Daoy (cell line): ENCODE results near the gene PRR30. TPM values are rescaled to one million over a fixed set of nuclear protein-coding genes. Genes with fewer than 3 reads are reported as not detected.
"Not testable (repeated sequence)": the region's sequence is repeated elsewhere in the genome, so short reads cannot be mapped to it uniquely, and the experiment has no call there.

ENCODE experiments used
- DNase-seq: peaks from one replicate; pipeline ENCODE4 v3.0.0-alpha.2; 2015; ENCODE audit warnings: low read depth
- total RNA-seq: library from RNA; depleted of rRNA; stranded (reverse); fragments of >200 nt; shearing (Covaris generic); gene quantifications from 2 replicates; pipeline ENCODE4 v1.2.3, GENCODE V29; 2014; rRNA removed

PRR30 gene
- total RNA-seq: not detected in 2 replicates

- no peak for DNase-seq
These were observed at the start of gene PRR30 for GRCh38 chr2:27139310-27139709. TSS of gene PRR30 (minus strand) at chr2:27139410. CDS start at chr2:27138329, 1,081 bp downstream.

GRCh38 chr2:27186613-27187345 lies 47.6 kb upstream of the PRR30 start:
- no peak for DNase-seq

- DNase-seq: peak; percentile 15
These were observed 46.3 kb upstream of the PRR30 start for GRCh38 chr2:27185331-27186026.

- DNase-seq: no peak
These were observed 44.9 kb upstream of the PRR30 start for GRCh38 chr2:27184115-27184514.

GRCh38 chr2:27182346-27182745 lies 43.1 kb upstream of the PRR30 start:
- DNase-seq: peak; percentile 52

- DNase-seq: no peak
These were observed 40.3 kb upstream of the PRR30 start for GRCh38 chr2:27179344-27180000.

- DNase-seq: no peak
These were observed 39.3 kb upstream of the PRR30 start for GRCh38 chr2:27178469-27178868.

GRCh38 chr2:27177441-27178351 lies 38.5 kb upstream of the PRR30 start:
- DNase-seq: no peak

GRCh38 chr2:27175781-27176180 lies 36.6 kb upstream of the PRR30 start:
- not testable (repeated sequence) for DNase-seq

- DNase-seq: no peak
These were observed 36.1 kb upstream of the PRR30 start for GRCh38 chr2:27175330-27175729.

GRCh38 chr2:27174638-27175037 lies 35.4 kb upstream of the PRR30 start:
- peak; percentile 48 for DNase-seq

- DNase-seq: no peak
These were observed 32.2 kb upstream of the PRR30 start for GRCh38 chr2:27171351-27171848.

GRCh38 chr2:27170581-27171337 lies 31.5 kb upstream of the PRR30 start:
- DNase-seq: no peak

GRCh38 chr2:27164960-27165763 lies 26.0 kb upstream of the PRR30 start:
- no peak for DNase-seq

GRCh38 chr2:27162151-27163121 lies 23.2 kb upstream of the PRR30 start:
- peak; percentile 76 for DNase-seq

- no peak for DNase-seq
These were observed 21.0 kb upstream of the PRR30 start for GRCh38 chr2:27160191-27160590.

GRCh38 chr2:27159271-27159670 lies 20.1 kb upstream of the PRR30 start:
- no peak for DNase-seq

- DNase-seq: no peak
These were observed 19.3 kb upstream of the PRR30 start for GRCh38 chr2:27158468-27158867.
